ENCODE data around the gene CHDH.

DNA sequence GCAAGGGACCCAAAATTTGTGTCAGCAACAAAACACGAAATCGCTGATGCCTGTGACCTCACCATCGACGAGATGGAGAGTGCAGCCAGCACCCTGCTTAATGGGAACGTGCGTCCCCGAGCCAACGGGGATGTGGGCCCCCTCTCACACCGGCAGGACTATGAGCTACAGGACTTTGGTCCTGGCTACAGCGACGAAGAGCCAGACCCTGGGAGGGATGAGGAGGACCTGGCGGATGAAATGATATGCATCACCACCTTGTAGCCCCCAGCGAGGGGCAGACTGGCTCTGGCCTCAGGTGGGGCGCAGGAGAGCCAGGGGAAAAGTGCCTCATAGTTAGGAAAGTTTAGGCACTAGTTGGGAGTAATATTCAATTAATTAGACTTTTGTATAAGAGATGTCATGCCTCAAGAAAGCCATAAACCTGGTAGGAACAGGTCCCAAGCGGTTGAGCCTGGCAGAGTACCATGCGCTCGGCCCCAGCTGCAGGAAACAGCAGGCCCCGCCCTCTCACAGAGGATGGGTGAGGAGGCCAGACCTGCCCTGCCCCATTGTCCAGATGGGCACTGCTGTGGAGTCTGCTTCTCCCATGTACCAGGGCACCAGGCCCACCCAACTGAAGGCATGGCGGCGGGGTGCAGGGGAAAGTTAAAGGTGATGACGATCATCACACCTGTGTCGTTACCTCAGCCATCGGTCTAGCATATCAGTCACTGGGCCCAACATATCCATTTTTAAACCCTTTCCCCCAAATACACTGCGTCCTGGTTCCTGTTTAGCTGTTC lies 34.9 kb downstream of the CHDH start:
- TF ChIP-seq, protein P1, sequence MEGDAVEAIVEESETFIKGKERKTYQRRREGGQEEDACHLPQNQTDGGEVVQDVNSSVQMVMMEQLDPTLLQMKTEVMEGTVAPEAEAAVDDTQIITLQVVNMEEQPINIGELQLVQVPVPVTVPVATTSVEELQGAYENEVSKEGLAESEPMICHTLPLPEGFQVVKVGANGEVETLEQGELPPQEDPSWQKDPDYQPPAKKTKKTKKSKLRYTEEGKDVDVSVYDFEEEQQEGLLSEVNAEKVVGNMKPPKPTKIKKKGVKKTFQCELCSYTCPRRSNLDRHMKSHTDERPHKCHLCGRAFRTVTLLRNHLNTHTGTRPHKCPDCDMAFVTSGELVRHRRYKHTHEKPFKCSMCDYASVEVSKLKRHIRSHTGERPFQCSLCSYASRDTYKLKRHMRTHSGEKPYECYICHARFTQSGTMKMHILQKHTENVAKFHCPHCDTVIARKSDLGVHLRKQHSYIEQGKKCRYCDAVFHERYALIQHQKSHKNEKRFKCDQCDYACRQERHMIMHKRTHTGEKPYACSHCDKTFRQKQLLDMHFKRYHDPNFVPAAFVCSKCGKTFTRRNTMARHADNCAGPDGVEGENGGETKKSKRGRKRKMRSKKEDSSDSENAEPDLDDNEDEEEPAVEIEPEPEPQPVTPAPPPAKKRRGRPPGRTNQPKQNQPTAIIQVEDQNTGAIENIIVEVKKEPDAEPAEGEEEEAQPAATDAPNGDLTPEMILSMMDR (optimal IDR thresholded peaks at IDR 0.05 in 1 of 3, IDR thresholded peaks at IDR 0.05 in 1 of 3, conservative IDR thresholded peaks at IDR 0.05 in 1 of 3; ENCODE audit: extremely low read depth in 1 of 3, insufficient read depth in 2 of 3, low read length in 3 of 3): no peak
- no peak for TF ChIP-seq EZH2 (IDR thresholded peaks at IDR 0.05; ENCODE audit: low read length)

All from keratinocyte (primary cell).